ENCODE results near the gene PIP4K2C.
"Not testable (repeated sequence)": the region's sequence is repeated elsewhere in the genome, so short reads cannot be mapped to it uniquely, and the experiment has no call there.

The PIP4K2C gene

GRCh38 chr12:57611108-57611826, 20.3 kb downstream of the PIP4K2C start, which contains the start of gene ARHGEF25:
ARHGEF25 (plus strand) TSS chr12:57611435; CDS start chr12:57611895, 460 bp downstream.
- peak; percentile 50 to 88 (median 86) for DNase-seq

DNA sequence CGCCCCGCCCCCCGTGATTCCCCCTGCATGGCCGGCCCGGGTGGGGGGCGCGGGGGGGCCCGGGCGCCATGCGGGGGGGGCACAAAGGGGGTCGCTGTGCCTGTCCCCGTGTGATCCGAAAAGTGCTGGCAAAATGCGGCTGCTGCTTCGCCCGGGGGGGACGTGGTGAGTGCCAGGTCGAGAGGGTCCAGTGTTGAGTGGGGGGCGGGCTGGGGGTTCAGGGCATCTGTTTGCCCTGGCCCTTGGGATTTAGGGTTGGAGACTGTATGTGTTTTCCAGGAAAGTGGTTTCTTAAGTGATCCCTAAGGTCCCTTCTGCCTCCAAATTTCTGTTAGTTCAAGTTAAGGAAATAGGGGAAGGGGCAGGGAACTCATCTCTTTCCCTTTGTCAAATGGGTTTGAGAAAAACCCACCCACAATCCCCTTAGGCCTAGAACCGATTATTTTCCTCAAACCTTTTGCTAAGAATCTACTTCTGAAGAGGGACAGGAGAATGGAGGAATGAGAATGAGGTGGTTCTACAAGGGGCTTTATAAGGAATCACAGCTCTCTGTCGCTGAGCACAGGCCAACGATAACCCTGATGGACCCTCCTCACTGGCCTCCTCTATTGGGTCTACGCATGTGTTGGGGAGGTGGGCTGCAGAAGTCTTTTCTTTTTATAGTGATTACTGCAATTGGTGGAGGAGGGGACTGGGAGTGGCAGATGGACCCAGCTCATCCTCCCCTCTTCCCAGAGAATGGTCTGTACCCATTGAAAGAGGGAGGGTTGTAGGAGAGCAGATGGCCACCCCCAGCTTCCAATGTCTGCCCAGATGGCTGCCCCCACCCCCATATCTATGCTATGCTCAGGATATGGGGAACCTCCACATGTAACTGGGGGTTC, 21.1 kb downstream of the PIP4K2C start:
- DNase-seq, result no peak

DNA sequence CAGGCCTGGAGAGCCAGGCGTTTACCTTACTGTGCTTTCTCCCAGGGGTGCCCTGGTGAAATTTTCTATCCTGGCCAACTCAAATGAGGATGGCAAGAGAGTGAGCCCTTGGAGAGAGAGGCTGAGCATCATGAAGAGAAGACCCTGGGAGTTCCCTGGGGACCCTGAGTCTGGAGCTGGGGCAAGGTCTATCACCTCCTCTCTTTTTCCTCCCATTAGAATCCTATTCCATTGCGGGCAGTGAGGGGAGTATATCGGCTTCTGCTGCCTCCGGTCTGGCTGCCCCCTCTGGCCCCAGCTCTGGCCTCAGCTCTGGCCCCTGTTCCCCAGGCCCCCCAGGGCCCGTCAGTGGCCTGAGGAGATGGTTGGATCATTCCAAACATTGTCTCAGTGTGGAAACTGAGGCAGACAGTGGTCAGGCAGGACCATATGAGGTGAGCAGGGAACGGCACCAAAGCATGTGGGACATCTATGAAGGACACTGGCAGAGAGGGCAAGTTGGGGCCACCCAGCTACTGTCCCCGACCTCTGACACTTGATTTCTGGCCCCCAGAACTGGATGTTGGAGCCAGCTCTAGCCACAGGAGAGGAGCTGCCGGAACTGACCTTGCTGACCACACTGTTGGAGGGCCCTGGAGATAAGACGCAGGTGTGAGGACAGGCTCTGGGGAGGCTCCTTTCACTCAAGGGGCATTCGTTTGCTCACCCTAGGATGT, 21.9 kb downstream of the PIP4K2C start:
- DNase-seq, result no peak

- no peak for DNase-seq
These were observed 22.6 kb downstream of the PIP4K2C start for GRCh38 chr12:57613427-57614109.

DNA sequence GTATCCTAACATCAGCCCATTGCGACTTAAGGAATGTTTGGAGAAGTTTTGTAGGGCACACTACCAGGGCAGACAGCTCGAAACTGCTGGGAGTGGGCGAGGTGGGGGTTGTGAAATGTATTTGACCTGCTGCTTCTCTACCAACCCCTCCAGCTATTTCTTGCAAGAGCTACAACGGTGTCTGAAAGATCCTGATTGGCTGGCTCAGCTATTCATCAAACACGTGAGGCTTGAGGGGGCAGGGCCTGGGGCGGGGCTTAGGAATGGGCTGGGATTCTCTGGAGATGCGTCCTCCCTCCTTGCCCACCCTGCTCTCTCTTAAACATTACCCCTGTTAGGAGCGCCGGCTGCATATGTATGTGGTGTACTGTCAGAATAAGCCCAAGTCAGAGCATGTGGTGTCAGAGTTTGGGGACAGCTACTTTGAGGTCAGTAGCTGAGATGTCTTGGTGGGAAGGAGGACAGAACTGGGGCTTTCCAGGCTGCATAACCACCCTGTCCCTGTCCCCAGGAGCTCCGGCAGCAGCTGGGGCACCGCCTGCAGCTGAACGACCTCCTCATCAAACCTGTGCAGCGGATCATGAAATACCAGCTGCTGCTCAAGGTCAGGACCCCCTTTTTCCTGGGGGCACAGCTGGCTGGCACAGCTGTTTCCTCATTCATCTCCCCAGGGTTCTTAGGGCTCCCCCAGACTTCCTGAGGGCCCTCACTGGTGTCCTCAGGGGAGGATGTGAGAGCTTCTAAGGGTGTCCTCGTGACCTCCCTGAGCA, 23.4 kb downstream of the PIP4K2C start:
- DNase-seq, result peak in 1 of 3 experiments; percentile 12

DNA sequence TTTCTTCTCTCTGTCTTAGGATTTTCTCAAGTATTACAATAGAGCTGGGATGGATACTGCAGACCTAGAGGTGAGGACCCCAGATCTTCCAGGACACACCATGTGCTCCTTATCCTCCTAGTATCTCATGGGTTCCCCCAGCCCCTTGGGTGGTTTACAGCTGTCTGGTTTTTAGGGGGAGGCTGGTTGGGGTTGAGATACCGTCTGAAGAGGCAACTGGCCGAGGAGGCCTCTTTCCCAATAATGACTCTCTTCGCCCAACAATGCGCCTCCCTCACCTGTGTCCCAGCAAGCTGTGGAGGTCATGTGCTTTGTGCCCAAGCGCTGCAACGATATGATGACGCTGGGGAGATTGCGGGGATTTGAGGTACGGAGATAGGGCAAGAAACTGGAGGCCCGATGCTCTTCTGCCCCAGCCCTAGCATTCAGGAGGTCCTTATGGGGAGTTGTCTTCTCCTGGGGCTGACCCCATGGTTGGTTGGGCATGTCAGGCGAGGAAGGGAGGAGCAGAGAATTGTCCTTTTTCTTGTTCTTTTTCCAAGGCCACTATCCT, 24.0 kb downstream of the PIP4K2C start:
- no peak for DNase-seq

DNA sequence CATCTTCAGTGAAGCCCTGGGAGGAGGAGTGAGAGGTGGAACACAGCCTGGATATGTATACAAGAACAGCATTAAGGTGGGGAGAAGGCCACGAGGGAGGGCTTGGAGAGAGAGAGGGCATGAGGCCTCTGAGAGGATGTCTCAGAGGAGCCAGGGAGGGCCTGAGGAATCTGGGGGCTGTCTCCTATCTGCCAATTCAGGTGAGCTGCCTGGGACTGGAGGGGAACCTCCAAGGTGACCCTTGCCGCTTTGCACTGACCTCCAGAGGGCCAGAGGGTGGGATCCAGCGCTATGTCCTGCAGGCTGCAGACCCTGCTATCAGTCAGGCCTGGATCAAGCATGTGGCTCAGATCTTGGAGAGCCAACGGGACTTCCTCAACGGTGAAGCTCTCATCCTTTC, 24.6 kb downstream of the PIP4K2C start:
- no peak for DNase-seq

DNA sequence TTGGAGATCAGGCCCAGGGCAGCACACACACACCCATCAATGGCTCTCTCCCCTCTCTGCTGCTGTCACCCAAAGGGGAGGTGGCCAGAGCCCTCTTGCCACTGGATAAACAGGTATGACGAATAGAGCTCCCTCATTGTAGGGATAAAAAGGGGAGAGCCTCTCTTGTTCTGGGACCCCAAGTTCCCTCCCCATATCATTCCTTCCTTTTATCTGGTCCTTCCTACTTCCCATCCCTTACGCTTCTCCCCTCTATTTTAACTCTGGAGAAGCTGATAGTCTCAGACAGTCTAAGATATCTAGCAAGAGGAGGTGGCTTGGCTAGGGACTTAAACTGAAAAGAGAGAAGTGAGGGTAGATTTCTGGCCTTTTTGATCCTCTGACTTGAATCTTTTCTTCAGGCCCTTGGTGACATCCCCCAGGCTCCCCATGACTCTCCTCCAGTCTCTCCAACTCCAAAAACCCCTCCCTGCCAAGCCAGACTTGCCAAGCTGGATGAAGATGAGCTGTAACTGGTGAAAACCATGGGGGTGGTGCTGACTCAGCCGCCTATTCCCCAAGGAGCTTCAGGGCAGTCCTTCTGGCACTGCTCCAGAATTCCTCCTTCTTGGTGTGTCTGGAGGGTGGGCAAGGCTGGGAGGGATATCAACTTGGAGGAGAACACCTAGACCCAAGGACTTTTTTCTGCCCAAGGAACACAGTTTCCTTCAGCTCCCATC, 25.6 kb downstream of the PIP4K2C start:
- DNase-seq, result no peak

GRCh38 chr12:57617942-57618341, 26.9 kb downstream of the PIP4K2C start:
- no peak for DNase-seq

DNA sequence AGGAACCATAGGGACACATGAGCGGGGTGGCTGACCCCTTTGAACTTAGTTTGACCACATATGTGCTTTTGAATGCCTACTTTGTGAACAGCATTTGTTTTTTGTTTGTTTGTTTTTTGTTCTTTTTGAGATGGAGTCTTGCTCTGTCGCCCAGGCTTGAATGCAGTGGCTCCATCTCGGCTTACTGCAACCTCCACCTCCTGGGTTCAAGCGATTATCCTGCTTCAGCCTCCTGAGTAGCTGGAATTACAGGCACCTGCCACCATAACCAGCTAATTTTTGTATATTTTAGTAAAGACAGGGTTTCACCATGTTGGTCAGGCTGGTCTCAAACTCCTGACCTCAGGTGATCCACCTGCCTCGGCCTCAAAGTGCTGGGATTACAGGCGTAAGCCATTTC, 27.4 kb downstream of the PIP4K2C start:
- DNase-seq, result not testable (repeated sequence)

DNA sequence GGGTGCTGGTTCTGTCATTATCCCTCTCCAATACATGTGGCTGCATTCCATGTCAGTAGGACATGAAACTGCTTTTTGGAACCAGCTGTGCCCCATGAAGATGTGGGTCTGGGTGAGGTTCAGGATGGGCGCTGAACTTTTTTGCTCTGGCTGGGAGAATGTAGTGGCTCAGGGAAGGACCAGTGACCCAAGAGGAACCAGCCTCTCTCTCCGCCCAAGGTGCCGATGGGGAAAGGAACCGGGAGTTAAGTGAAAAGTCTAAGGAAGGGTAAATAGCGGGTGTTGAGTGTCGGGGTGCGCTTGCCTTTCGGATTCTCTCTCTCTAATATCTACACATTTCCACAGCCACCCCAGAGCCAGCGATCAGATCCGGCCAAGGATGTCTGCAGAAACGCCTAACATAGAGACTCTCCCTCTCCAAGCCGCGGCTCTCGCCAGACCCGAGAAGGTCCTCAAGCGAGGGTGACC, 28.0 kb downstream of the PIP4K2C start:
- DNase-seq, result no peak

- DNase-seq, result no peak
These were observed 28.6 kb downstream of the PIP4K2C start for GRCh38 chr12:57619434-57620244.

DNA sequence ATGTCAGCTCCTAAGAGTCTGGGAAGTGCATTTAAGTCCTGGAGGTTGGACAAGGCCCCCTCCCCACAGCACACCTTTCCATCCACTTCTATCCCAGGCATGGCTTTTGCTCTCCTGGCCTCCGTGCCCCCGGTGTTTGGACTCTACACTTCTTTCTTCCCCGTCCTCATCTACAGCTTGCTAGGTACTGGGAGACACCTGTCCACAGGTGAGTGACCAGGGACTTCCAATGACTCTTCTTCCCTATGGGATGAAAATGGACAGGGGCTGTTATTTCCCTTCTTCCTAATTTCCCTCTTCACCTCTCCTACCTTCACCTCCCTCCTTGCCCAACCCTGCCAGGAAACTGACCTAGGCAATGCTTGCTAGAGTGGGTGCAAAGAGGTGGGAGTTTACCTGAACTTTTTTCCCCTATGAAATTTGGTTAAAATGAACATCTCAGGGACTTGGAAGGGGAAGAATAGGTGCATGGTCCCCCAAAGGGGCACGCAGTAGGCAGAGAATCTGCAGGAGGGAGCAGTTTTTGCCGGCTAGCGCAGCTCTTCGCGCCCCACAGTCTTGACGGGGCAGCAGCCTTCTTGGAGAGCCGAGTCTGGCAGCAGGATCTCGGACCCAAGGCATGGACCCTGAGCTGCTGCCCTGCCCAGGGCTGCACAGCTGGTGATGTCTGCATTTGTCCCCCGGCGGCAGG, 29.4 kb downstream of the PIP4K2C start:
- no peak for DNase-seq

- DNase-seq, result no peak
These were observed 30.0 kb downstream of the PIP4K2C start for GRCh38 chr12:57620936-57621496.

DNA sequence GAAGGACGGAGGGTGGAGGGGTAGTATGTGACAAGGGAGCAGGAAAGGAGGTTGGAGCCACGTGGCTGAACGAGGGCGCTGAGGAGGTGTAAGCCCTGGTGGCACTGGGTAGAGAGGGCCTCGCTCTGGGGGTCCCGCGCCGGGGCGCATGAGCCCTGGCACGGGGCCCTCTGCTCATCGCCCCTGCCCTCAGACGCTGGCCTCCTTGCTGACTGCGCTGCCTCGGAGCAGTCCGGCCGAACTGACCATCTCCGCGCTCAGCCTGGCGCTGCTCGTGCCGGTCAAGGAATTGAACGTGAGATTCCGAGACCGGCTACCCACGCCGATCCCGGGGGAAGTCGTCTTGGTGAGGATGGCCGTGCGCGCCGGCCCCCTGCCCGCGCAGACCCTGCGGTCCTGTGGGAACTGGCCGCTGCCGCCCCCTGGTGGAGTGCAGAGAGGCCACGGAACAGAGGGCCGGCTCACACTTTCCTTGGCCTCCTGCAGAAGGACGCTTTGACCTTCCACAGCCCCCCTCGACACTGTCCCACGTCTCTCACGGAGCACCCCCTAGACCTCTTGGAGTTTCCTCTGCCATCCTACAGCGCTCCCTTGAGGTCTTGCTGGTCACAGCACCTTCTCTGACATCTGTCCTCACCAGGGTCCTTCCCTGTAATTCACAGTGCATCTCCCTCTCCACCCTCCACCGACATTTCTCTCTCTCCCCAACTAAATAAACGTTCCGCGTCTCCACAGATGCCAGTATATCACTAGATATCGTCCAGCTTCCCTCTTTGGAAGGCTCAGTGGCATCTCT, 30.7 kb downstream of the PIP4K2C start:
- DNase-seq, result peak; percentile 52 to 74 (median 57)

DNA sequence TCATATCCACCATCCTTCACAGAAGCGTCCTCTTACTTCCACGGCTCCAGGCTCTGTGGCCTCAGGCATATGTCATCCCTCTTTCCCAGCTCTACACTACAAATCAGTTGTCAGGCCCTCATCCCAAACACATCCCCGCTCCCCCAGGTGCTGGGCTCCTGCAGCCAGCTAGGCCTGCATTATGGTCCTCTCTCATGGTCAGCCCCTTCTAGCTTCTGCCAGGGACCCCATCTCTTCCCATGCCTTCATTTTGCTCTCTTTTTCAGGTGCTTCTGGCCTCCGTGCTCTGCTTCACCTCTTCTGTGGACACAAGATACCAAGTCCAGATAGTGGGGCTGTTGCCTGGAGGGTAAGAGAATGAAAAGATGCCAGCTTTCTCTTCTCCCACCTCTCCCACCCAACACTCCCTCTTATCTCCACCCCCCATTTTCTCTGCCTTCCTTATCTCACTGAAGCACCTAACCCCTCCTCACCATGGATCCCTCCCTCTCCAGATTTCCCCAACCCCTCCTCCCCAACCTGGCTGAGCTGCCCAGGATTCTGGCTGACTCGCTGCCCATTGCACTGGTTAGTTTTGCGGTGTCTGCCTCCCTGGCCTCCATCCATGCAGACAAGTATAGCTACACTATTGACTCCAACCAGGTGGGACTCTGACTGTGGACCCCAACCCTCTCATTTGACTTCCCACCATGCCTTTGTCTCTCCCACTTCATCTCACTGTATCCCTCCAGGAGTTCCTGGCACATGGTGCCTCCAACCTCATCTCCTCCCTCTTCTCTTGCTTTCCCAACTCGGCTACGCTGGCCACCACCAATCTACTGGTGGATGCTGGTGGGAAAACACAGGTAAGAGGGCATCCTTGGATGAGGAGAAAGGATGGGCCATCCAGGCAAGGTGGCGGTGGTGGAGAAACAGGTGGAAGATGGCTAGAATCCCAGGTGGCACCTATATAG, 31.6 kb downstream of the PIP4K2C start:
- no peak for DNase-seq

- no peak for DNase-seq
These were observed 32.4 kb downstream of the PIP4K2C start for GRCh38 chr12:57623385-57623784.

Measured in NCI-H1417 (cell line).